C4-2B (cell line): ENCODE results near the gene SOX5.

Experiments used
- CTCF ChIP-seq: fragments of 450-650 bp; conservative IDR thresholded peaks from 2 replicates; pipeline ENCODE4 v1.5.1; 2017; ENCODE audit warnings: mild to moderate bottlenecking
- ZFX ChIP-seq: fragments of 450-650 bp; IDR thresholded peaks from 2 replicates; pipeline ENCODE4 v1.6.1; 2017

- TF ChIP-seq CTCF (no peak), ZFX (no peak)
Observed at GRCh38 chr12:23640754-23641153, 308.7 kb downstream of the SOX5 start.
